ENCODE results near the gene SCAF11.
"Not testable (repeated sequence)": the region's sequence is repeated elsewhere in the genome, so short reads cannot be mapped to it uniquely, and the experiment has no call there.

Gene SCAF11, protein sequence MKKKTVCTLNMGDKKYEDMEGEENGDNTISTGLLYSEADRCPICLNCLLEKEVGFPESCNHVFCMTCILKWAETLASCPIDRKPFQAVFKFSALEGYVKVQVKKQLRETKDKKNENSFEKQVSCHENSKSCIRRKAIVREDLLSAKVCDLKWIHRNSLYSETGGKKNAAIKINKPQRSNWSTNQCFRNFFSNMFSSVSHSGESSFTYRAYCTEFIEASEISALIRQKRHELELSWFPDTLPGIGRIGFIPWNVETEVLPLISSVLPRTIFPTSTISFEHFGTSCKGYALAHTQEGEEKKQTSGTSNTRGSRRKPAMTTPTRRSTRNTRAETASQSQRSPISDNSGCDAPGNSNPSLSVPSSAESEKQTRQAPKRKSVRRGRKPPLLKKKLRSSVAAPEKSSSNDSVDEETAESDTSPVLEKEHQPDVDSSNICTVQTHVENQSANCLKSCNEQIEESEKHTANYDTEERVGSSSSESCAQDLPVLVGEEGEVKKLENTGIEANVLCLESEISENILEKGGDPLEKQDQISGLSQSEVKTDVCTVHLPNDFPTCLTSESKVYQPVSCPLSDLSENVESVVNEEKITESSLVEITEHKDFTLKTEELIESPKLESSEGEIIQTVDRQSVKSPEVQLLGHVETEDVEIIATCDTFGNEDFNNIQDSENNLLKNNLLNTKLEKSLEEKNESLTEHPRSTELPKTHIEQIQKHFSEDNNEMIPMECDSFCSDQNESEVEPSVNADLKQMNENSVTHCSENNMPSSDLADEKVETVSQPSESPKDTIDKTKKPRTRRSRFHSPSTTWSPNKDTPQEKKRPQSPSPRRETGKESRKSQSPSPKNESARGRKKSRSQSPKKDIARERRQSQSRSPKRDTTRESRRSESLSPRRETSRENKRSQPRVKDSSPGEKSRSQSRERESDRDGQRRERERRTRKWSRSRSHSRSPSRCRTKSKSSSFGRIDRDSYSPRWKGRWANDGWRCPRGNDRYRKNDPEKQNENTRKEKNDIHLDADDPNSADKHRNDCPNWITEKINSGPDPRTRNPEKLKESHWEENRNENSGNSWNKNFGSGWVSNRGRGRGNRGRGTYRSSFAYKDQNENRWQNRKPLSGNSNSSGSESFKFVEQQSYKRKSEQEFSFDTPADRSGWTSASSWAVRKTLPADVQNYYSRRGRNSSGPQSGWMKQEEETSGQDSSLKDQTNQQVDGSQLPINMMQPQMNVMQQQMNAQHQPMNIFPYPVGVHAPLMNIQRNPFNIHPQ (N-terminal part only)

DNA sequence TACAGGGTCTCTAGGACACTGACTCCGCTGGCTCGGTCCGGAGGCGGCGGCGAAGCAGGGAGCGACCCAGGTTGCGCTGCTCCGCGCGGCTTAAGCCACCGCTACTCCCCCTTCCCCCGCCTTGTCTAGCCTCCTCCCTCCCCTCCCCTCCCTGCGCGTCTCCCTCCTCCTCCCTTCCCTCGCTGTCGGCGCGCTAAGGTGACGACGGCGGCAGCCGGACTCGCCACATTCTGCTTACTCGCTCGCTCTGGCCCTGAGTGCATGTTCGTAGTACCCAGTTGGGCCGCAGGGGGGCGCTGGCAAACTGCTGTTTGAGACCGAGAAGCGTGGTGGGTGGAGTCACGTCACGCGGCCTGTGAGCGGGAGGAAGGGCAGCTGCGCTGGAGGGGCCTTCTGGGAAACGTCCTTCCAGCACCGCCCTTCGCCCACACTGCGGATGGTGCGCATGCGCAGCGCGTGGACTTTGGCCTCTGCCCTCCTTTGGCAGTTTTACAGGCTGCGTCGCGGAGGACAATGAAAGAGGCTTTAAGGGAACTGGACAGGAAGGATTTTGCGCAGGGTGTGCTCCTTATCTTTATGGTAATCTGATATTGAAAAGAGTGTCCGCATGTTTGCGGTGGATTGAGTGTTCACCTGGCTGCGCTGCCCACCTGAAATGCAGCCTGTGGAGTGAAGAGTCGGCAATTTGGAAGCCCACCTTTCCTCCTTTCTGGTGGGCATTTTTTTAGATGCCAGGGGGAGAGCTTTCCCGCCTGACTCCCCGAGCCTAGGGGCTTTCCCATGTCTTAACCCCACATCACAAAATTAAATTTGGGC is at the start of gene SCAF11:
SCAF11 (minus strand) TSS at position 107 of the 816 bp plus-strand sequence. CDS start 26,407 bp downstream, outside the sequence.
- peak; percentile 100 for DNase-seq (ENCODE audit: low spot score)

- not testable (repeated sequence) for DNase-seq (ENCODE audit: low spot score)
Measured at GRCh38 chr12:46037066-46037465, 46.7 kb upstream of the SCAF11 start.

DNA sequence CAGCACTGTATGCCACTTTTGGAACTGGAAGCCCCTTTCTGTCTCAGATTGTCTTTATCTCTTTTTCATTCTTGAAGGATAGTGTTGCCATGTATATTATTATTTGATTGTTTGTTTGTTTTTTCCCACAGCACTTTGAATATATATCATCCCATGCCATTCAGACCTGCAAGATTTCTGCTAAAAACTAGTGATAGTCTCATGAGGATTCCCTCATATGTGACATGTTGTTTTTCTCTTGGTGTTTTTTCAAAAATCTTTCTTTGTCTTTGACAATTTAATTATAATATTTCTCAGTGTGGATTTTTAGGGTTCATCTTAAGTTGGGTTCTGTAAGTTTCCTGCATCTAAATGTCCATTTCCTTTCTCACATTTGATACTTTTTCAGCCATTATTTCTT is 36.8 kb upstream of the SCAF11 start:
- DNase-seq (ENCODE audit: low spot score), result no peak

DNA sequence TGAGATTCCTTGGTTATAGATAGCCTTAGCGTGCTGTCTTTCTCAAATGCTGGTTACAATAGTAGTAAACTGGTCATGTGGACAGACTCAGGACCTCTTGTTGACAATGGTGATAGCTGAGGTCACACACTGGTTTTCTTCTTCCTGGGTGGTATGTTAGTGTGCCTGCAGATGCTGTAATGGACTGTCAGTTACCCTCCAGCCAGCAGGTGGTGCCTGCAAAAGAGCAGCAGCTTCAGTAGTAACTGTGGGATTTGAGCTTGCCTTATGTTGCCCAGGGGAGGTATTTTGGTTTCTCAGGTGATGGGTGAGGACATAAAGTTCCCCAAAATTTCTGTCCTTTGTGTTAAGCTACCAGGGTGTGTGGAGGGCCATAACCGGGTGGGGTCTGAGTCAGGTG is 33.7 kb upstream of the SCAF11 start:
- no peak for DNase-seq (ENCODE audit: low spot score)

DNA sequence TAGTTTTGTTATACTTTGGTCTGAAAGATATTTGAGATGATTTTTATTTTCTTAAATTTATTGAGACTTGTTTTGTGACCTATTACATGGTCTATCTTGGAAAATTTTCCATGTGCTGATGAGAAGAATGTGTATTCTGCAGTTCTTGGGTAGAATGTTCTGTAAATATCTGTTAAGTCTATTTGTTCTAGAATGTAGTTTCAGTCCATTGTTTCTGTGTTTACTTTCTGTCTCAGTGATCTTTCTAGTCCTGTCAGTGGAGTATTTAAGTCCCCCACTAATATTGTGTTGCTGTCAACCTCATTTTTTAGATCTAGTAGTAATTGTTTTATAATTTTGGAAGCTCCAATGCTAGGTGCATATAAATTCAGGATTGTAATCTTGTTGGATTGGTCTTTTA is 30.4 kb upstream of the SCAF11 start:
- DNase-seq (ENCODE audit: low spot score), result no peak

GRCh38 chr12:46018712-46019111 is 28.3 kb upstream of the SCAF11 start:
- DNase-seq (ENCODE audit: low spot score), result not testable (repeated sequence)

DNA sequence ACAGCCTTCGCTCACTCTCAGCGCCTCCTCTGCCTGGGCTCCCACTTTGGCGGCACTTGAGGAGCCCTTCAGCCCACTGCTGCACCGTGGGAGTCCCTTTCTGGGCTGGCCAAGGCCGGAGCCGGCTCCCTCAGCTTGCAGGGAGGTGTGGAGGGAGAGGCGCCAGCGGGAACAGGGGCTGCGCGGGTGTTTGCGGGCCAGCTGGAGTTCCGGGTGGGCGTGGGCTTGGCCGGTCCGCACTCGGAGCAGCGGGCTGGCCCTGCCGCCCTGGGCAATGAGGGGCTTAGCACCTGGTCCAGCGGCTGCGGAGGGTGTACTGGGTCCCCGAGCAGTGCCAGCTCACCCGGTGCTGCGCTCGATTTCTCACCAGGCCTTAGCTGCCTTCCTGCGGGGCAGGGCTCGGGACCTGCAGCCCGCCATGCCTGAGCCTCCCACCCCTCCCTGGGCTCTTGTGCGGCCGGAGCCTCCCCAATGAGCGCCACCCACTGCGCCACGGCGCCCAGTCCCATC is 27.5 kb upstream of the SCAF11 start:
- not testable (repeated sequence) for DNase-seq (ENCODE audit: low spot score)

GRCh38 chr12:46005823-46006222 is 15.4 kb upstream of the SCAF11 start:
- no peak for DNase-seq (ENCODE audit: low spot score)

- no peak for DNase-seq (ENCODE audit: low spot score)
Measured at GRCh38 chr12:46005151-46005797, 14.9 kb upstream of the SCAF11 start.

- no peak for DNase-seq (ENCODE audit: low spot score)
Measured at GRCh38 chr12:46004715-46005114, 14.3 kb upstream of the SCAF11 start.

- not testable (repeated sequence) for DNase-seq (ENCODE audit: low spot score)
Measured at GRCh38 chr12:46000076-46000475, 9.7 kb upstream of the SCAF11 start.

GRCh38 chr12:45994736-45995135 is 4.4 kb upstream of the SCAF11 start:
- DNase-seq (ENCODE audit: low spot score), result peak; percentile 95

GRCh38 chr12:45991284-45992249 is 1.2 kb upstream of the SCAF11 start:
- DNase-seq (ENCODE audit: low spot score), result peak; percentile 79

- peak; percentile 77 for DNase-seq (ENCODE audit: low spot score)
Measured at GRCh38 chr12:45989721-45990467, 480 bp downstream of the SCAF11 start.

DNA sequence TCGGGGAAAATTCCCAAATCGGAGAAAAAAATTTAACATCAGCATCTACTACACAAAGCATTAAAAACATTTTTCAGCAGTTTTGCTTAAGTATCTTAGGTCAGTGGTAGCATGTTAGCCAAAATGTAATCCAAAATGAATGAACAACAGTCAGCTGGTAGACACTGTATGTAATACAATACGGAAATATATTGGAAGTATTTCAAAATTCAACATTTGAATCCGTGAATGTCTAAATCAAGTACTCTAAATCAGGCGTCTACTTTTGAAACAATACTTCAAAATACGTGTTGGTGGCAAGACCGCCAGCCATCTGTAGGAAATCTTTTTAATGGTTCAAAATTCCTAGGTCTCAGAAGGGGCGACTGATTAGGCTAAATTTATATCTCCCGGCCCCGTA is 1.1 kb downstream of the SCAF11 start:
- DNase-seq (ENCODE audit: low spot score), result no peak

DNA sequence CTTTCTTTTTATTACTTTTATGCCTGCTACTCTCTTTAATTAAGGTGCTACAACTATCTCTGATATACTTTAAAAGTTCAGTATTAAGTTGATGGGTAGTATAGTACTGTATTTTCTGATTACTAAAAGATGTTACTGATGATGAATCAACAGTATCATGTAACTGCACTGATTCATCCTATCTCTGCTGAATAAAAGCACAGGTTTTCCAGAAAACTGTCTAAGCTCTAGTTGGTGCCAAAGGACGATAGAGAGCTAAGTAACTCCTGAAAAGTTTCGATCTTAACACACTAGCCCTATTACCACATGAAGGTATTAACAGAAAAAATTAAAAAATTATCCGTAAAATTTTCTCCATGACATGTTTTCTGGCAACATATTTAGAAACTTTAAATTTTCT is 2.1 kb downstream of the SCAF11 start:
- DNase-seq (ENCODE audit: low spot score), result no peak

DNA sequence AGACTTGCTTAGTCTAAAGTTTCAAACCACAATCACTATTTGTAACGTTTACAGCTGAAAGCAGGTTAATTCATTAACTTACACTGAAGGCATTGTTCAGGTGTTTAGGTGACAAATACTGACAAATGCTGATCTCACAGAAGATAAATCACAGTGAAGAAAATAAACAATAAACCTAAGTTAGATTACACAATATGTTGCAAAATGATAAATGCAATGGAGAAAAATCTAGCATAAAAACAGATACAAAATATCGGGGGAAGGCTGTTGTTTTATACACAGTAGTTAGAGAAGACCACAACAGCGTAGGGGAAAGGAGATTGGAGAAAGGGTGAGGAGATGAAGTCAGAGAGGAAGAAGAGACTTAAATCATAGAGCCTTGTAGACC is 3.0 kb downstream of the SCAF11 start:
- no peak for DNase-seq (ENCODE audit: low spot score)

DNA sequence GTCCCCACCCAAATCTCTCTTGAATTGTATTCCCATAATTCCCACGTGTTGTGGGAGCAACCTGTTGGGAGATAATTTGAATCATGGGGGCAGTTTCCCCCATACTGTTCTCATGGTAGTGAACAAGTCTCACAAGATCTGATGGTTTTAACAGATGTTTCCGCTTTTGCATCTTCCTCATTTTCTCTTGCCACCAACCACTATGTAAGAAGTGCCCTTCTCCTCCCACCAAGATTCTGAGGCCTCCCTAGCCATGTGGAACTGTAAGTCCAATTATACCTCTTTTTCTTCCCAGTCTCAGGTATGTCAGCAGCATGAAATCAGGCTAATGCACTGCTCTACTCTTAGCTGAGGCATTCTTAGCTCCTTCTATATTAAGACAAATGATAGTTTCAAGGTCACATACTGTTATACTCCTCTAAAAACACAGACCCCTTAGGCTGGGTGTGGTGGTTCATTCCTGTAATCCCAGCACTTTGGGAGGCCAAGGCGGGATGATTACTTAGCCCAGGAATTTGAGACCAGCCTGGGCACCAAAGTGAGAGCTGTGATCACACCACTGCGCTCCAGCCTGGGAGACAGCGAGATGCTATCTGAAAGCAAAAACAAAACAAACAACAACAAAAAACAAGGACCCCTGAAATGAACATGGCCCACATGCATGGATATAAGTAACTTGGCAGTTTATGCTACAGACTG is 3.6 kb downstream of the SCAF11 start:
- DNase-seq (ENCODE audit: low spot score), result peak; percentile 35
